SK-N-SH treated with all-trans-retinoic acid at 6 μM for 48 hours (cell line): Measurements from ENCODE around the gene PSMD14.

Experiments
- ARNTL ChIP-seq: fragments of 450-650 bp; formaldehyde crosslinking; IDR thresholded peaks from 2 replicates; pipeline ENCODE4 v1.5.0; 2020; ENCODE audit warnings: low read depth, mild to moderate bottlenecking, moderate library complexity, borderline replicate concordance
- BACH2 ChIP-seq: fragments of 250-450 bp; sonication (Bioruptor Pico); IDR thresholded peaks from 2 replicates; pipeline ENCODE4 v1.9.0; 2021; ENCODE audit warnings: mild to moderate bottlenecking, borderline replicate concordance
- CSDC2 ChIP-seq: fragments of 250-450 bp; sonication (Bioruptor Pico); IDR thresholded peaks from 2 replicates; pipeline ENCODE4 v1.5.0; 2020; ENCODE audit warnings: mild to moderate bottlenecking, moderate library complexity
- ESRRG ChIP-seq: fragments of 250-450 bp; sonication (Bioruptor Pico); IDR thresholded peaks from 2 replicates; pipeline ENCODE4 v1.6.1; 2021; ENCODE audit warnings: mild to moderate bottlenecking
- RARB ChIP-seq: fragments of 250-450 bp; sonication (Bioruptor Pico); IDR thresholded peaks from 2 replicates; pipeline ENCODE4 v1.8.0; 2021; ENCODE audit warnings: mild to moderate bottlenecking, moderate library complexity
- TOX ChIP-seq: fragments of 250-450 bp; sonication (Bioruptor Pico); IDR thresholded peaks from 2 replicates; pipeline ENCODE4 v1.8.0; 2021; ENCODE audit warnings: mild to moderate bottlenecking, moderate library complexity, borderline replicate concordance
- ZFP30 ChIP-seq: fragments of 450-650 bp; formaldehyde crosslinking; IDR thresholded peaks from 2 replicates; pipeline ENCODE4 v1.5.0; 2022; ENCODE audit warnings: mild to moderate bottlenecking, moderate library complexity
- ZNF70 ChIP-seq: fragments of 450-650 bp; formaldehyde crosslinking; IDR thresholded peaks from 2 replicates; pipeline ENCODE4 v1.5.0; 2020; ENCODE audit warnings: mild to moderate bottlenecking, moderate library complexity
- ZNF8 ChIP-seq: fragments of 450-650 bp; formaldehyde crosslinking; IDR thresholded peaks from 2 replicates; pipeline ENCODE4 v1.5.0; 2020; ENCODE audit warnings: mild to moderate bottlenecking, moderate library complexity
- TF ChIP-seq, protein P1 (sequence below): fragments of 250-450 bp; sonication (Bioruptor Pico); IDR thresholded peaks from 2 replicates; pipeline ENCODE4 v1.5.1; 2020; ENCODE audit warnings: low read depth, mild to moderate bottlenecking, moderate library complexity
- TF ChIP-seq, protein P2 (sequence below): fragments of 250-450 bp; sonication (Bioruptor Pico); IDR thresholded peaks from 2 replicates; pipeline ENCODE4 v1.8.0; 2020; ENCODE audit warnings: mild to moderate bottlenecking, moderate library complexity, borderline replicate concordance
- TF ChIP-seq, protein P3 (sequence below): fragments of 250-450 bp; sonication (Bioruptor Pico); IDR thresholded peaks from 2 replicates; pipeline ENCODE4 v1.5.1; 2021; ENCODE audit warnings: mild to moderate bottlenecking, moderate library complexity

DNA sequence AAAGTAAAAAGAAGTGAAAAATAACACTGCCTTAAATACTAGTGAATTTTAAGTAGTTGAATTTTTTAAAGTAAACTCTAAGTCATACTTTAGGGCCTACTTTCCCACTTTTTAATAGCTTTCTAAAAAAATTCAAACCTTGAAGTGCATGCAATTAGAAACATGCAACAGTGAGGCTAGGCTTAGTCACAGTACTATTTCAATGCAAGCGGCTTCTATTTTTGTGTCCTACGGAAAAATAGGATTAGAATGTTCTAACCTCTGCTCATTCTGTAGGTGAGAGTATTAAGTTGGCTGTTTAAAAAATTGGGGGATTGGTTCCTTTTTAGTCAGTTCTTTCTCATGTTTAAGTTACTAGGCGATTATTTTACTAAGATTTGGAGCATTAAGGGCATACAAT, 39.1 kb upstream of the PSMD14 start:
- TF ChIP-seq CSDC2 (CRISPR knock-in tag): no peak
- no peak for TF ChIP-seq TOX (CRISPR knock-in tag)
- TF ChIP-seq, protein P1, sequence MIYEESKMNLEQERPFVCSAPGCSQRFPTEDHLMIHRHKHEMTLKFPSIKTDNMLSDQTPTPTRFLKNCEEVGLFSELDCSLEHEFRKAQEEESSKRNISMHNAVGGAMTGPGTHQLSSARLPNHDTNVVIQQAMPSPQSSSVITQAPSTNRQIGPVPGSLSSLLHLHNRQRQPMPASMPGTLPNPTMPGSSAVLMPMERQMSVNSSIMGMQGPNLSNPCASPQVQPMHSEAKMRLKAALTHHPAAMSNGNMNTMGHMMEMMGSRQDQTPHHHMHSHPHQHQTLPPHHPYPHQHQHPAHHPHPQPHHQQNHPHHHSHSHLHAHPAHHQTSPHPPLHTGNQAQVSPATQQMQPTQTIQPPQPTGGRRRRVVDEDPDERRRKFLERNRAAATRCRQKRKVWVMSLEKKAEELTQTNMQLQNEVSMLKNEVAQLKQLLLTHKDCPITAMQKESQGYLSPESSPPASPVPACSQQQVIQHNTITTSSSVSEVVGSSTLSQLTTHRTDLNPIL (CRISPR knock-in tag): no peak
- no peak for TF ChIP-seq ESRRG (CRISPR knock-in tag)
- TF ChIP-seq, protein P2, sequence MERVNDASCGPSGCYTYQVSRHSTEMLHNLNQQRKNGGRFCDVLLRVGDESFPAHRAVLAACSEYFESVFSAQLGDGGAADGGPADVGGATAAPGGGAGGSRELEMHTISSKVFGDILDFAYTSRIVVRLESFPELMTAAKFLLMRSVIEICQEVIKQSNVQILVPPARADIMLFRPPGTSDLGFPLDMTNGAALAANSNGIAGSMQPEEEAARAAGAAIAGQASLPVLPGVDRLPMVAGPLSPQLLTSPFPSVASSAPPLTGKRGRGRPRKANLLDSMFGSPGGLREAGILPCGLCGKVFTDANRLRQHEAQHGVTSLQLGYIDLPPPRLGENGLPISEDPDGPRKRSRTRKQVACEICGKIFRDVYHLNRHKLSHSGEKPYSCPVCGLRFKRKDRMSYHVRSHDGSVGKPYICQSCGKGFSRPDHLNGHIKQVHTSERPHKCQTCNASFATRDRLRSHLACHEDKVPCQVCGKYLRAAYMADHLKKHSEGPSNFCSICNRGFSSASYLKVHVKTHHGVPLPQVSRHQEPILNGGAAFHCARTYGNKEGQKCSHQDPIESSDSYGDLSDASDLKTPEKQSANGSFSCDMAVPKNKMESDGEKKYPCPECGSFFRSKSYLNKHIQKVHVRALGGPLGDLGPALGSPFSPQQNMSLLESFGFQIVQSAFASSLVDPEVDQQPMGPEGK: no peak
- no peak for TF ChIP-seq RARB
- TF ChIP-seq ZFP30 (CRISPR knock-in tag): no peak
- TF ChIP-seq ARNTL: no peak
- TF ChIP-seq BACH2: no peak
- TF ChIP-seq, protein P3, sequence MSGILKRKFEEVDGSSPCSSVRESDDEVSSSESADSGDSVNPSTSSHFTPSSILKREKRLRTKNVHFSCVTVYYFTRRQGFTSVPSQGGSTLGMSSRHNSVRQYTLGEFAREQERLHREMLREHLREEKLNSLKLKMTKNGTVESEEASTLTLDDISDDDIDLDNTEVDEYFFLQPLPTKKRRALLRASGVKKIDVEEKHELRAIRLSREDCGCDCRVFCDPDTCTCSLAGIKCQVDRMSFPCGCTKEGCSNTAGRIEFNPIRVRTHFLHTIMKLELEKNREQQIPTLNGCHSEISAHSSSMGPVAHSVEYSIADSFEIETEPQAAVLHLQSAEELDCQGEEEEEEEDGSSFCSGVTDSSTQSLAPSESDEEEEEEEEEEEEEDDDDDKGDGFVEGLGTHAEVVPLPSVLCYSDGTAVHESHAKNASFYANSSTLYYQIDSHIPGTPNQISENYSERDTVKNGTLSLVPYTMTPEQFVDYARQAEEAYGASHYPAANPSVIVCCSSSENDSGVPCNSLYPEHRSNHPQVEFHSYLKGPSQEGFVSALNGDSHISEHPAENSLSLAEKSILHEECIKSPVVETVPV (CRISPR knock-in tag): no peak
- no peak for TF ChIP-seq ZNF70
- TF ChIP-seq ZNF8 (CRISPR knock-in tag): no peak
